HG02938 (cell line): ENCODE results near the gene TSPAN5.
"Not testable (repeated sequence)": the region's sequence is repeated elsewhere in the genome, so short reads cannot be mapped to it uniquely, and the experiment has no call there.

ENCODE experiments used
- ATAC-seq: cut with Tn5 transposase; IDR thresholded peaks from one replicate; pipeline ENCODE4 v1.9.1; 2021; ENCODE audit warnings: mild to moderate bottlenecking, moderate library complexity; ENCODE audit not compliant: unreplicated experiment

The TSPAN5 gene

DNA sequence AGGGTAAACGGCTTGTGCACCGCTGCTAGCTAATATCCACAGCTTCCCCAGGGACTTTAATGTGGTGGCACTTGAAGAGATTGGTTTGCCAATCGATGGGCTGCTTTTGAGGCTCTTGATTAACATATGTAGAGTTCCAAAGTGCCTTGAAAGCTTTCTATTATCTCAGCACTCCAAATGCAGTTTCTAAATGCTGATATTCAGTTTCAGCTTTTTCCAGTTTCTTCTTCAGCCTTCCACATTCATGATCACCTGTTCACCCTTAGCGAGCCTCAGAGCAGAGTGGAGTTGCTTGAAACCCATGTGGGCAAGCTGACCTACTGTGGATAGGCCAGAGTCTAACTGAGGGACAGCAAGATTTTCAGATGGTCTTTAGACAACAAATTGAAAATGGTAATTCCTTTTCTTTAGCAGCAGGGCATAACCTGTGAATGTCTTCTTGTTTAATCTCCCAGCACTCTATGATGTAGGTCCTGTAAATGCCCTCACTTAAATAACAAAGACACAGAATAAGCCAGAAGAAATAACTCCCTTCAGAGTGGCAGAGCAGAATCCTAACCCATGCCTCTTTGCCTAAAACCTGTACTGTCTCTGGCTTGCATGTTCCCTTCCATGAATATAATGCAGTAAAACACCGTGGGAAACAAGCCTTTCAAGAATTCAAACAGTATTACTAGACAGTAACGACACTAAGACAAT lies 99.8 kb downstream of the TSPAN5 start:
- ATAC-seq = no peak

DNA sequence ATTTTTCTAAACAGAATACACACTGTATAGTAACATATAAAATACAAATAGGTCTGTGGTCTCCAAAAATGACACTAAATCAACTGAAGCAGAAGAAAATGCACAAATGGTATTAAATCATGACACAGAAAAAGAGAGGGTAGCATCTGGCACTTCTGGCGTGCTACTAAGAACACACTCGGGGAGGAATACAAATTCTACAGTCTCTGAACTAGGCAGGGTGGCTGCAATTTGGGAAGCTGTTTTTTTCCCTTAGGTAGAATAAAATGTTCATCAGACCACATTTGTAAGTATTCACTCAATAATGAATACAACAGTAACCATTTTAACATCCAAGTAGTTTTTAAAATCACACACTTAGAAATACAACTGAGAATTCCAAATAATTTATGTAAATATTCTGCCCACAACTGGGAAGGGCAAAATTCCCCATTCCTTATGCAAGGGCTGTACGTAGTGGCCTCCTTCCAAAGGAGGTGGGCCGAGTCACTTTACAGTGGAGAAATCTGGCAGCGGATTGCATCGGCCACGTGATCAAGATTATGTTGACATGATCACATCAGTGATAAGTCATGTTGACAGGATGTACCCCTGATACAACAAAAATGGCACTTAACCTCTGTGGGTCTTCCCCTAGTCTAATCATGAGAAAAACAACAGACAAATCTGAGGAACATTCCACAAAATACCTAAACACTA lies 101.1 kb downstream of the TSPAN5 start:
- no peak for ATAC-seq

DNA sequence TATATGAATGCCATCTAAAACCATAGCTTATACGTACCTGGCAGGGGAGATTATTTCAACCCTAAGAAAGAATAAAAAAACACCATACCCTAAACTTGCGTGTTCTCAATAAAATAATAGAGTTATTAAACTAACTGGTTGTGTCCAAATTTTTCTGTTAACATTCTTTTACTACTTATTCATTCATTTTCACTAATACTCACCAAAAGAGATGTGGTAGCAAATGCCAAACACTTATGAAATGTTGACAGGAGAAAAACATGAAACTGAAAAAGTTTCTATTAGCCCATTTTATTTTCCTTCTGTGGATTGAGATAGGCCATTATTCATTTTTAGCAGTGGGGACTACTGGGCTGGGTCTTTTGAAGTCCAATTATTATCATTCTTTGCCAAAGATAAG lies 102.0 kb downstream of the TSPAN5 start:
- no peak for ATAC-seq

DNA sequence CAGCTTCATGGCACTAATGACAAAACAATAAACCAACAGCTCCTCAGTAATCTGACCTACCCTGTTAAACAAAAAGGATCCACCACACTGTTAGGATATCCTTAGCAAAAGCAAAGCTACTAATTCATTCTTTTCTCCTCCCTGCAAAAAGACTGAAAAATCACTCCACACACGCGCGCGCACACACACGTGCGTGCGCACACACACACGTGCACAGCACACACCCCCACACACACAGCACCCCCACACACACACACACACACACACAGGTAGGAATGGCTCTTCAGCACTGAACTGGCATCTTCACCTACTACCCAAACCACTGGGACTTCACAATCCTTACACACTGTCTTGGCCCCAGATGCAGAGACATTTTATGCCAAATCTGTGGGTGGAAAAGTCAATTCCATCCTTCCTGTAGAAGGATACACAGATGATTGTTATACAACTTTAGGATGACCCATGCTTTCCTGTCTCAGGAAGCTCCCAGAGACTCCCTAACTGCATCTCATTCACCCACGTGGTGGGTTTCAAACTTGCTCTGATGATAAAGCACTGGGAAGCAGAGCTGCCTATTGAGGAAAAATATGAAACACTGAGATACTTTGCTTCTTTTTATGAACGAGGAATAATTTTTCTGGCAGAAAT lies 102.5 kb downstream of the TSPAN5 start:
- ATAC-seq = no peak

DNA sequence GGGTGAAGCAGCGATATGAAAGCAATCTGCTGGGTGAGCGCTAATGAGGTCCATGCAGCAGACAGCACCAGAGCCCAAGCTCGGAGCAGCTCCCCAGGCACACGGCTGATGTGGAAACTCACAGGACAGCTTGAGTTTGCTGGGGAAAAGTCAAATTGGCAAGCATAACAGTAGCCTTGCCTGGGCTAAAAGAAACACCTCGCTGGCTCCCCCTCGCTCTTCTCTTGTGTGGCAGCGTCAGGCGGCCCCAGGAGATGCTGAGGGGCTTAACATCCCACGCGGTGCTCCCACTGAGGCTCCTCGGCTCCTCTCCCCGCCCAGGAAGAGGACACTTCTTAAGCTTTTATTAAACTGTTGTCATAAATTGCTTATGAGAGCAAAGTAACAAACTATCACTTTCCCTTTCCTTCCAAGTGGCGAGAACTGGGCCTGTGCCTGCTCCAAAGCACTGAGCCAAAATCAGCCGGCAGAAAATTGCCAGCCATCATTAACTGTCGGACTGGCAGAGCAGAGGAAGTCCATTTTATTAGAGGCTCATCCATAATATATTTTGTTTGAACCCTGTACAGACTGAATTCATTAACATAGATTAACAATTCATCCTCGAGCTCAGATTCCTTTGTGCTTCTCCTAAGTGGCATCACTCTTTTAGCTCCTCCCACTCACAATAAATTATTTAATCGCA lies 111.4 kb downstream of the TSPAN5 start:
- ATAC-seq = no peak

DNA sequence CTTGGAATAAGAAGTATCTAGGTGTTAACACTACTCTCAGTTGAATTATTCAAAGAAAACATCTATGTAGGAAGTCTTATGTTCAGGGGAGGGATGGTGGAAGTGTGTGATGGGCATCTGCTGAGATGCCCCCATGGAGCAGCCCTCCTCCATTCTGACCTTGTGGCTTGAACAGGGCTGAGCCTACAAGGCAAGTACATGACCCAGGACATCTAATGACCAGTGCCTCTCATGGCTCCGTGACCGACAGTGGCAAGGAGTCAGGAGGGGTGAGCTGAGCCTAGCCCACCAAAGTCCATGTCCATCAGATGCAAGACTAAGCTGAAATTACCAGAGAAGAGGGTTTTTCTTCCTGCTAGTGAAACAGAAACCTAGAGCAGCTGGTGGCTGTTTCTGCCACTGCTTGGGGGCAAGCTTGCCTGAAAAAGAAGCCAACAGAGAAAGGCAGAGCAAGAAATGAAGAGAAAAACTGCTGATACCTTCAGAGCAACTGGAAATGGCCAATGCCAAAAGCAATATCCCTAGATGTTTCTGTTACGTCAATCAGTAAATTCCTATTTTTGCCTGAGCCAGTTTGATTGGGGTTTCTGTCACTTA lies 113.5 kb downstream of the TSPAN5 start:
- no peak for ATAC-seq

DNA sequence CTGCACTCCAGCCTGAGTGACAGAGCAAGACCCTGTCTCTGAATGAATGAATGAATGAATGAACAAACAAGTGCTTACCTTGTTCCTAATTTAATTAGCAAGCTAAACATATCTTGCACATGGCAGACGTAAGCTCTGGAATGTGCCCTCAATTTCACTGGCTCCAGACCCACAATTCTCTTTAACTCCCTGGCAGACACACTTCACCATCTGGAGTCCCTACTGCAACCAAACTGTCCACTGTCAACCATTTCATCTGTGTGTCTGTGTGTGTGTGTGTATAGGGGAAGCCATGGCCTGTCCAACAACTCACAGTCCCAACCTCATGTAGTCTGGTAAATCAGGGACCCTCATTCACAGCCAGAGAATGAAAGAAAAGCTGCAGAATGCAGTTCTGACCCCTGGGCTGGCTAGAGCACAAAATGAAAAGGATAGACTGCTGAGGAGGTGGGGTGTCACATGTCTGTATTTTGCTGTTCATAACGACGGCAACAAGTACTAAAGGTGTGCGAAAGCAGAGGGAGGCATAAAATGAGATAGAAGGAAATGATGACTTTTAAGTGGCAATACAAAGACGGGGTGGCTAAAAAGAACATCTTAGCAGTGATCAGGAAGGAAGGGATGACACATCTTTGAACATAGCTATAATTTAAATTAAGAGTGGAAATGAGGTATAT lies 114.1 kb downstream of the TSPAN5 start:
- ATAC-seq = no peak

DNA sequence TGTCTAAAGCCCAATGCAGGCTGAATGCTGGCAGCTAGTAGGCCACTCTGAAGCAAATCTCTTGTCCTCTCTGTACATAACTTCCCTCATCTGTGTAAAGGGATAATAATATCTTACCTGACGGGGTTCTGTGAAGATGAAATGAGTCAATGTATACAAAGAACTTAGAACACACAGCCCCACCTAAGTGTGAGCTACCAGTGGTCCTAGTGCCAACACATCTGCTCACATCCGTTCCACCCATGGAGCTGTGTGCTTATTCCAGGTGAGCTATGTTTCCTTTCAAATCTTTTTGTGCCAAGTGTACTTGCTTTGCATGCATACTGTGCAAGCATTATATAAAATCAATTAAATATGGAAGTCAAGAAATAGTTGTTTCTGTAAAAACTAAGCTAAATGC lies 116.4 kb downstream of the TSPAN5 start:
- no peak for ATAC-seq

DNA sequence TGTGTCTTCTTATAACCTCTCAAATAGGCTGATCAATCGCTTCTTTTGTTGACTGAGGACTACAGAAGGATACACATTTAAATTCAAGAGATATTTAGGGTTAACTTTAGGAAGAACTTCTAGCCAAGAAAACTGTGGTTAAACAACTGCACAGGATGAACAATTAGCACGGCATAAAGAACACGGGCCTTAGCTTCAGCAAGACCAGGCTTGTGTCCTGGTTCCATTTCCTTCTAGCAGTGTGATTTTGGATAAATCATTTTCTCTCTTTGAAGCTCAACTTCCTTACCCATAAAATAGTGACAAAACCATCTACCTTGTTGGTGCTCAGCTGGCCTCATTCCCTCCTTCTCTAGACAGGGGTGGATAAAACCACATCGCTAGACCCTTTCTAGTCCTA lies 117.6 kb downstream of the TSPAN5 start:
- ATAC-seq = no peak

DNA sequence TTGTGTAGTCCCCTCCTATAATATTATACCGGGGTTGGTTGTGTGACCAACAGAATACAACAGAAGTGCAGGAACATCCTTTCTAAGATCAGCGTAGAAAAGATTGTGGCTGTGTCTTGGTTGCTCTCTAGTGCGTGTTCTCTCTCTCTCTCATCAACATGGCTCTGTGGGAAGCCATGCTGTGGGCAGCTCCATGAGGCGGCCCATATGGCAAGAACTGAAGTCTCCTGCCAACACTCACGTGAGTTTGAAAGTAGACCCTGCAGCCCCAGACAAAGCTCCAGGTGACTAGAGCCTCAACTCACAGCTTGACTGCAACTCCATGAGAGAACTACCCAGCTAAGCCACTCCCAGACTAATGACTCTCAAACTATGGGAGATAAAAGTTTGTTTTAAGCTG lies 118.7 kb downstream of the TSPAN5 start:
- no peak for ATAC-seq

DNA sequence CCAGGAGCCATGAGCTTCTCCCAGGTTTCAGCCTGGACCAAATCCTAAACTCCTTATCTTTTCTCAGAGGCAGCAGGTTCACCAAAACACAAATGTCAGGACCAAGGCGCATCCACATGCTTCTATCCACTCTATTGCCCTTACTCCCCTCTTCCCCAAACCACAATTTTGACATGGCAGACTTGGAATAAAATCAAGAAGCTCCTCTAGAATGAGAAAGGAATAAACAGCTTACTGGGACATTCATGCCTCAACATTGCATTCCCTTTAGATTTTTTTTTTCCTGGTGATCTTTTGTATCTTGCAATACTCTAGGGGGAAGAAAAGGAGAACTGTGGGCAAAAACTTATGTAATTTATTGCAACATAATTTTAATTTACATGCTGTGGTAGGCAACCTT lies 119.1 kb downstream of the TSPAN5 start:
- no peak for ATAC-seq

DNA sequence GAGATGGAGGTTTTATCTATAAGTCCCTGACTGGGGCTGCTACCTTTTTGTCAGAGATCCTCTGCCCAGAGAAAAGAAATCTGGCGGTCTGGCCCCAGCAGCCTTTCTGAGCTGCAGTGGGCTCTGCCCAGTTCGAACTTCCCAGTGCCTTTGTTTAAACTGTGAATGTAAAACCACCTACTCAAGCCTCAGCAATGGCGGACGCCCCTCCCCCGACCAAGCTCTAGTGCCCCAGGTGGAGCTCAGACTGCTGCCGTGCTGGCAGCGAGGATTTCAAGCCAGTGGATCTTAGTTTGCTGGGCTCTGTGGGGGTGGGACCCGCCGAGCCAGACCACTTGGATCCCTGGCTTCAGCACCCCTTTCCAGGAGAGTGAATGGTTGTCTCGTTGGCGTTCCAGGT lies 121.8 kb downstream of the TSPAN5 start:
- no peak for ATAC-seq

DNA sequence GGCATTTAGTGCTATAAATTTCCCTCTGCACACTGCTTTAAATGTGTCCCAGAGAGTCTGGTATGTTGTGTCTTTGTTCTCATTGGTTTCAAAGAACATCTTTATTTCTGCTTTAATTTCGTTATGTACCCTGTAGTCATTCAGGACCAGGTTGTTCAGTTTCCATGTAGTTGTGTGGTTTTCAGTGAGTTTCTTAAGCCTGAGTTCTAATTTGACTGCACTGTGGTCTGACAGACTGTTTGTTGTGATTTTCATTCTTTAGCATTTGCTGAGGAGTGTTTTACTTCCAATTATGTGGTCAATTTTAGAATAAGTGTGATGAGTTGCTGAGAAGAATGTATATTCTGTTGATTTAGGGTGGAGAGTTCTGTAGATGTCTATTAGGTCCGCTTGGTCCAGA lies 124.3 kb downstream of the TSPAN5 start:
- ATAC-seq = not testable (repeated sequence)

DNA sequence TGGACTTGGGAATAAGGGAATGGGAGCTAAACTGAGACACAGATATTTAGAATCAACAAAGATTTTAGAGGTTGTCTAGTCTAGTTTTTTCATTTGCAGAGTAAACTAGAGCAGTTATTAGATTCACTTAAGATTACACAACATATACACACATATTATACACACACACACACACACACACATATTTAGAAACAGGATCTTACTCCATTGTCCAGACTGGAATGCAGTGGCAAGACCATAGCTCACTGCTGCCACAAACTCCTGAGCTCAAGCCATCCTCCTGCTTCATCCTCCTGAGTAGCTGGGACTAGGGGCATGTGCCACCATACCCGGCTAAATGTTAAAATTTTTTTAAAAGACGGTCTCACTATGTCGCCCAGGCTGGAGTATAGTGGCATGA lies 127.8 kb downstream of the TSPAN5 start:
- ATAC-seq = no peak

DNA sequence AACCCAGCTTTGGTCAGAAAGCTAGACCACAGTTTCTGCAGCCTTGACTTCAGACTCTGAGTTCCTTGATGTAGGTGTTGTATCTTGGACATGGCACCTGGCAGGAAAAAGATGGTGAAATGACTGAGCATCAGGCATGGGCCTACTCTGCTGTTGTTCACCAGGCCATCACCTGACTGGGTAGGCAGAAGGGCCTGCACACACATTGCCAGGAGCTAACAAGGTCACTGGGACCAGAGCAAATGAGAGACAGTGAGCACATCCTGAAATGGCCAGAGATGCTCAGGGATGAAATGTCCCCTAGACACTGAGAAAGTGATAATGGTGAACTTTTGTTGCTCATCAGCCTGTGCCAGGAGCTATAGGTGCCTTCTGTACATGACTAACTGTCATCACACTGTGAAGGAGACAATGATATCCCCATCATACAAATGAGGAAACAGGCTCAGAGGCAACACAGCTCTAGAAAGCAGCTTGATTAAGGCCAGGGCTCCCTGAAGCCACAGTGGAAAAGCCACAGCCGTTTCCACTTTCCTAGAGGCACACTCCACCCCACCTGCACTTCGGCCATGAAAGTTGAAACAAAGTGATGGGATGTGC lies 128.3 kb downstream of the TSPAN5 start:
- ATAC-seq = no peak

DNA sequence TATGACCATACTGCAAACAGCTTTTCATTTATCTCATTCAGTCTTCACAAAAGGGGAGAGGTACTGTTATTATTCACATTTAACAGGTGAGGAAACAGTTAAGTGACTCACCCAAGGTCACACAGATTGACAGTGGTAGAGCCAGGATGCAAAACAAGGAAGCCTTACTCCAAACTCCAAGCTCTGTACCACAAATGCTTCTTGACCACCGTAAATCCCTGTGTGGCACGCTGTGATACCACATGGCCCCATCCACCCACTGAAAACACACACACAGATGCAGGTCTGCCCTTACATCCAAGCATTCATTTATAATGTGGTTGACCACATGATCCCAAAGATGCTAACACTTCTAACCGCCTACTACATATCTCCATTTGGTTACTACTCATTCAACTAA lies 129.5 kb downstream of the TSPAN5 start:
- no peak for ATAC-seq

DNA sequence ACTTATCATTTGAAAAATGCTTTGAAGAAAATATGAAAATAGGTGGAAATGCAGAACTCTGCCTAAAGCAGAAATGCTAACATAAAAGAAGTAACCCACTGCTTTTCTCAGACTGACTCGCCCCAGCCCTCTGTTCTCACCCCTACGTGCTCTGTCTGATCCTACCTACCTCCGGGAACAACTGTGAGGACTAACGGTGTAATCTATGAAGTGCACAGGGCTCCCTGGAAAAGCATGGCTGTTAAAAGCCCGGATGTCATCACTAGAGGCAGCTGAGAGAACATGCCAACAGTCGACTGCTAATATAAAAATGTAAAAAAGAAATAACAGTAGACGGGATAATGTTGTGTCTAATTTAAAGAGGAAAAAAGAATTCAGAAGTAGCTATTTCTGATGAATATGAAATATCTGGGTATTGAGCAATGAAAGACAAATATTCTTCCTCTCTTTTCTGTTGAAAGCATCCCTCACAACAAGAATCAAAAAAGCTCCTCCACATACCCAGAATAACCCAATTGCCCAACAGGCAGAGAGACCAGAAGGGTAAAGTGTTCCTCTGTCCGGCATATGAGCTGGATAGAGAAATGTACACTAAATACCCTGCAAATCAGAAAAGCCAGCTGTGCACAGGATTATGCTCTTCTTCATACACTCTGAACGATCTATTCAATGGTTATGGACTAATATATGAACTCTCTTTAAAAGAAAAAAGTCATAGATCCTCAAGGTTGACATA lies 130.7 kb downstream of the TSPAN5 start:
- ATAC-seq = no peak

DNA sequence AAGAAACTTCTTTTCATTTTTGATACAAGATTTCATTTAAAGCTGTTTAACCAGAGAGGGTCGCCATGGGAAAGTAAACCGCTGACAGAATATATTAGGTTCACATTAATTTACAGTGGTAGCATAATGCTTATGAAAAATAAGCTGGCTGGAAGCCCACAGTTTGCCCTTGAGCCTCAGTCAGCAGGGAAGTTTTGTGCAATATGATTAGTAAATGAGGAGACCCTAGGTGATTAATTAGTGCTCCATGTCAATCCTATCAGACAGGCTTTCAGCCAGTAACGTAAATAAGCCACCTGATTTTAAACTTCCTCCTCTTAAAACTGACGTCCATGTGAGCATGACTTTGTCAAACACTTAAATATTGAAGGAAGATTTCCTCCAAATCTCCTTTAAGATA lies 134.2 kb downstream of the TSPAN5 start:
- no peak for ATAC-seq

DNA sequence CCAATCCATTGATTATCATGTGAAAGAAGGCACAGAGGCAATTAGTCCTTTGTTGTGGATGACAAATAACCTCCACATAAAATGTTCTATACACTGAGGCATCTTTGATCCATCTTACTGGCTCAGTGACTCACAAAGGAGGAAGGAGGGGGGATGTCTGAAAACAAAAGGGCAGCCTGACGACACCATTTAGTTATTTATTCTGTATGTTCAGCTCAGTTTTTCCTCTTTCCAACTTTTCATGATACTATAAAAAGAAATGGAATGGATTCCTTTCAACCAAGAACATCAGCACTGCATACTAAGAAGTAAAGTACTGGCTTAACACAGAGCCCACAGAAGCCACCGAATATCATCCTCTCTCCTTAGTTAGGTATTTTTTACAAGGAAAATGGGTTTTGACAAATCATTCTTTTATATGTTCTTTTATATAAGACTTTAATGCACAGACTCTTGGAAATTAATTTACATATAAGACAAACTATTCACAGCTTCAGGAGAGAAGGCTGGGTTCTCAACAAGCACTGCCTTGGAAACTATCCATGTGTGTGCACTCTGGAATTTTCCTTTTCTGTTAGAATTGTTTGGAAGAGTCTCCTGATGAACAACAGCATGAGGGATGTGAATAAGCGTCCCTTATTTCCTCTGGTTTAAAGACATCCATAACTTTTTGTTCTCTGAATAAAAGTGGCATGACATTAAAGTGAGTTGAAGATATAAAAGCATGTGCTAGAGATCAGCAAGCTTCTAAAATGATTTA lies 135.6 kb downstream of the TSPAN5 start:
- ATAC-seq = no peak
